Measurements from ENCODE around the gene TFF3.

TFF3 gene

GRCh38 chr21:42346866-42347600, 31.8 kb upstream of the TFF3 start:
- no peaks in the 10 kb centered on the region for H3K4me1 ChIP-seq (ENCODE audit: control insufficient read depth, insufficient read depth, low read length)
- H3K36me3 ChIP-seq (ENCODE audit: control insufficient read depth, insufficient read depth, low read length), result no peaks in the 10 kb centered on the region
- H3K9ac ChIP-seq (ENCODE audit: low read length), result no peak overlapping the region
- no peaks in the 10 kb centered on the region for H3K9me3 ChIP-seq (ENCODE audit: control insufficient read depth, insufficient read depth, low read depth, low read length)
- H3K27me3 ChIP-seq (ENCODE audit: control insufficient read depth, insufficient read depth, low read length), result no peaks in the 10 kb centered on the region
- no peak overlapping the region for H3K27ac ChIP-seq (ENCODE audit: low read depth, low read length)
- H3K4me3 ChIP-seq (ENCODE audit: low read depth, low read length), result no peak overlapping the region

DNA sequence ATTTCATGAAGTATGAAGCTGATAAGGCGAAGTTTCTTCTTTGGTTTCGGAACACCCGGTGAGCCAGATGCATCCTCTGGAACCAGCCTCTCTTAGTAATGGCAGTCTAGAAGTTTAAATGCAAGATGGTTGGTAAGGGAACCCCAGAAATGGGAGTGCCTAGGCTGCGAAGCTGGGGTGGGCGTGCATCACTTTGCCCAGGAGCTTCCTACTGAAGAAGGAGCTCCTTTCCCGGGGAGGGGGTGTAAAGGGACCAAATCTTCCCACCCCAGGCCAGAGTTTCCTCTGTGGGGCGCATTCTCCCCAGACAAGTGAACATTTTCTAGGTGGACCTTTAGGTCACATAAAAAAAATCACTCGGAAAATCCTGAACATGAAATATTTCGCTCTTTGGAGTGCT, 31.2 kb upstream of the TFF3 start:
- Histone ChIP-seq H3K4me3 (ENCODE audit: low read depth, low read length) (no peak overlapping the region), H3K27me3 (ENCODE audit: control insufficient read depth, insufficient read depth, low read length) (no peaks in the 10 kb centered on the region)

GRCh38 chr21:42344631-42345030, 29.4 kb upstream of the TFF3 start:
- H3K4me1 ChIP-seq (ENCODE audit: control insufficient read depth, insufficient read depth, low read length), result no peaks in the 10 kb centered on the region
- H3K9ac ChIP-seq (ENCODE audit: low read length), result no peak overlapping the region
- H3K9me3 ChIP-seq (ENCODE audit: control insufficient read depth, insufficient read depth, low read depth, low read length), result no peaks in the 10 kb centered on the region
- H3K27me3 ChIP-seq (ENCODE audit: control insufficient read depth, insufficient read depth, low read length), result no peaks in the 10 kb centered on the region
- no peaks in the 10 kb centered on the region for H3K36me3 ChIP-seq (ENCODE audit: control insufficient read depth, insufficient read depth, low read length)
- H3K27ac ChIP-seq (ENCODE audit: low read depth, low read length), result no peak overlapping the region
- no peak overlapping the region for H3K4me3 ChIP-seq (ENCODE audit: low read depth, low read length)

More for the DNA sequence above, 31.2 kb upstream of the TFF3 start:
- Histone ChIP-seq H3K4me1 (ENCODE audit: control insufficient read depth, insufficient read depth, low read length) (no peaks in the 10 kb centered on the region), H3K9me3 (ENCODE audit: control insufficient read depth, insufficient read depth, low read depth, low read length) (no peaks in the 10 kb centered on the region), H3K36me3 (ENCODE audit: control insufficient read depth, insufficient read depth, low read length) (no peaks in the 10 kb centered on the region), H3K9ac (ENCODE audit: low read length) (no peak overlapping the region), H3K27ac (ENCODE audit: low read depth, low read length) (no peak overlapping the region)

DNA sequence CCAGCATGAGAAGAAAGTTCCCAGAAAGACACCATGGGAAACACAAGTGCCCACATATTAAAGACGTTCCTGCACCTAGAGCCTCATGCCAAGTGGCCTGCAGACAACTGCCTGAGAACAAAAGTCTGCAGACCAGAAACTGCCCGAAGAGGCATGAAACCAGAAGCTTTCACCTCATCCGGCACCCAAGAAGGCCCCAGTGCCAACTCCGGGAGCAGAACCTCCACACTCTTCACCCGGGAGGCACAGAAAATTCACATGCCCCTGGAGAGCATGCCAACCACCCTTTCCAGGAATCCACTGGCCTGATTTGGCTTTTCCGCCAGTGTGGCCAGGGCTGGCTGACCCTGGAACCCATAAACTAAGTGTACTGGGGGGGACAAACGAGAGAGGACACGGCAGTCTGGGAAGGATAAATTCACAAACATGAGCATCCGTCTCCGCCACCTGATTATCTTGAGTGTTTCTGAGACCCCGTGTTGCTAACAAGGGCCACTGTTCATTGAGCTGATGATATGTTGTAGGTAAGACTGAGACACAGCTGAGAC, 28.8 kb upstream of the TFF3 start:
- H3K27me3 ChIP-seq (ENCODE audit: control insufficient read depth, insufficient read depth, low read length), result no peaks in the 10 kb centered on the region
- H3K9ac ChIP-seq (ENCODE audit: low read length), result no peak overlapping the region
- H3K36me3 ChIP-seq (ENCODE audit: control insufficient read depth, insufficient read depth, low read length), result no peaks in the 10 kb centered on the region
- no peaks in the 10 kb centered on the region for H3K4me1 ChIP-seq (ENCODE audit: control insufficient read depth, insufficient read depth, low read length)
- H3K4me3 ChIP-seq (ENCODE audit: low read depth, low read length), result no peak overlapping the region
- H3K9me3 ChIP-seq (ENCODE audit: control insufficient read depth, insufficient read depth, low read depth, low read length), result no peaks in the 10 kb centered on the region
- no peak overlapping the region for H3K27ac ChIP-seq (ENCODE audit: low read depth, low read length)

DNA sequence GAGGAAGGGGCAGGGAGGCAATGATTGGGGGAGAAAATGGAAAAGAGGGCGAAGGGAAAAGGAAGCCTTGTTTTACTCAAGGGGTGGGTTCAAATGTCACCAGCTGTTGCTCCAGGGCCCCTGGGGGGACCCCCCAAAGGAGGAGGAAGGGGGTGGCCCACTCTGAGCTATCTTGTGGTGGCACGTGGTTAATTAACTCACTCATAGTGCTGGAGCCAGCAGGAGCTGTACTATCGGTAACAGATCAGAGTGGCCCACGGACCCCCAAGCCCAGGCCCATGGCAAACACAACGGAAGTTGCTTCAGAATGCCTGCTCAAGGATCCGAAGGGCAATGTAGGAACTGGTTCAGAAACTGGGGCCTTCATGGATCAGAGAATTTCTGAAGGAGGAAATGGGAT, 28.3 kb upstream of the TFF3 start:
- no peak overlapping the region for H3K4me3 ChIP-seq (ENCODE audit: low read depth, low read length)
- H3K9me3 ChIP-seq (ENCODE audit: control insufficient read depth, insufficient read depth, low read depth, low read length), result no peaks in the 10 kb centered on the region
- no peak overlapping the region for H3K9ac ChIP-seq (ENCODE audit: low read length)
- H3K27me3 ChIP-seq (ENCODE audit: control insufficient read depth, insufficient read depth, low read length), result no peaks in the 10 kb centered on the region
- no peak overlapping the region for H3K27ac ChIP-seq (ENCODE audit: low read depth, low read length)
- peaks cover 1% of the 10 kb centered on the region; the same call in 1 of the 2 replicates for H3K4me1 ChIP-seq (ENCODE audit: control insufficient read depth, insufficient read depth, low read length)
- H3K36me3 ChIP-seq (ENCODE audit: control insufficient read depth, insufficient read depth, low read length), result no peaks in the 10 kb centered on the region

DNA sequence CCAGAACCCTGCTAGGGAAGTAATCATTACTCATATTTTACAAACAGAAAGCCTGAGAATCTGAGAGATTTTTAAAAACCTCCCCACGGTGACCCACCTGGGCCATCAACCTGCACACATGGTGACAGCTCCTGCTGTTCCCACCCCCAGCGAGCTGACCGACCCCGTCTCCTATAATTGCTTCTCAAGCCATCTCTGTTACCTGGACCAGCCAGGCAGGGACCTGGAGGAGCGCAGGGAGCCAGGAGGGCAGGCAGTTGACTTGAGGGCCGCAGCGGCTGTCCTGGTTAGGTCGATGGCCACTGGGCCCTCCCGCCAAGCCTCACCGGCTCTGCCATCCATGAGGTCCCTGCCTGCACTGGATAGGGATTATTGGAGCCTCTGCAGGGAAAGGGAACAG, 27.9 kb upstream of the TFF3 start:
- H3K27me3 ChIP-seq (ENCODE audit: control insufficient read depth, insufficient read depth, low read length), result no peaks in the 10 kb centered on the region
- H3K9me3 ChIP-seq (ENCODE audit: control insufficient read depth, insufficient read depth, low read depth, low read length), result no peaks in the 10 kb centered on the region
- H3K27ac ChIP-seq (ENCODE audit: low read depth, low read length), result no peak overlapping the region
- H3K36me3 ChIP-seq (ENCODE audit: control insufficient read depth, insufficient read depth, low read length), result no peaks in the 10 kb centered on the region
- H3K9ac ChIP-seq (ENCODE audit: low read length), result no peak overlapping the region
- no peak overlapping the region for H3K4me3 ChIP-seq (ENCODE audit: low read depth, low read length)
- peaks cover 6% of the 10 kb centered on the region for H3K4me1 ChIP-seq (ENCODE audit: control insufficient read depth, insufficient read depth, low read length)

GRCh38 chr21:42341776-42342542, 26.8 kb upstream of the TFF3 start:
- Histone ChIP-seq H3K27me3 (ENCODE audit: control insufficient read depth, insufficient read depth, low read length) (no peaks in the 10 kb centered on the region), H3K9ac (ENCODE audit: low read length) (no peak overlapping the region), H3K27ac (ENCODE audit: low read depth, low read length) (no peak overlapping the region), H3K4me1 (ENCODE audit: control insufficient read depth, insufficient read depth, low read length) (peaks cover 8% of the 10 kb centered on the region), H3K9me3 (ENCODE audit: control insufficient read depth, insufficient read depth, low read depth, low read length) (no peaks in the 10 kb centered on the region), H3K36me3 (ENCODE audit: control insufficient read depth, insufficient read depth, low read length) (no peaks in the 10 kb centered on the region), H3K4me3 (ENCODE audit: low read depth, low read length) (no peak overlapping the region)

DNA sequence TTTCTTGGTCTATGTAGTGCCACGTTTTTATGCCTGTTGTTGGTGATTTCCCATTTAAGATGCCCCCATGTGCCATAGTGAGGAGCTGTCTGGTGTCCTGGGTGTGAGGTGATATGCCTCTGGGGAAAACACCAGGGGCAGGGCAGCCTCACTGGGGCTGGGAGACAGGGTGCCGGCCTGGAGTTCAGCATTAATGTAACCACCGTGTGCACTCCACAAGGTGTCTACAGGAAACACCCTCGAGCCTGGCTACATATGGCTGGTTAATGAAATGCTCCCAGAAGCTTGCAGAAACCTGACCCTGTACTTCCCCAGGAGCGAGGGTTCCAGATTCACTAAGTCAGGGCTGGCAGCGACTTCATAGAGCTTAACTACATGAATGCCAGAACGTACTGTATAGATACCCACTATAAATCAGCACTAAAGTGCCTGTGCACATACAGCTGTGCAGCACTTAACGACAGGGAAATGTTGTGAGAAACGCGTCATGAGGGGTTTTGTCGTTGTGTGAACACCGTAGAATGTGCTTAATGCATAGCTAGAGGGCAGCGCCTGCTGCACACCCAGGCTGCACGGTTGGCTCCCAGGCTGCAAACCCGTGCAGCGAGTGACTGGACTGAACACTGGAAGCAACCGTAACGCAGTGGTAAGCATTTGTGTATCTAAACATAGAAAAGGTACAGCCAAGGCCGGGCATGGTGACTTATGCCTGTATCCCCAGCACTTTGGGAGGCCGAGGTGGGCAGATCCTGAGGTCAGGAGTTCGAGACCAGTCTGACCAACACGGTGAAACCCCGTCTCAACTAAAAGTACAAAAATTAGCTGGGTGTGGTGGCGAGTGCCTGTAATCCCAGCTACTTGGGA, 25.2 kb upstream of the TFF3 start:
- Histone ChIP-seq H3K27me3 (ENCODE audit: control insufficient read depth, insufficient read depth, low read length) (no peaks in the 10 kb centered on the region), H3K4me1 (ENCODE audit: control insufficient read depth, insufficient read depth, low read length) (peaks cover 17% of the 10 kb centered on the region), H3K9ac (ENCODE audit: low read length) (no peak overlapping the region), H3K9me3 (ENCODE audit: control insufficient read depth, insufficient read depth, low read depth, low read length) (no peaks in the 10 kb centered on the region), H3K27ac (ENCODE audit: low read depth, low read length) (no peak overlapping the region), H3K4me3 (ENCODE audit: low read depth, low read length) (no peak overlapping the region), H3K36me3 (ENCODE audit: control insufficient read depth, insufficient read depth, low read length) (no peaks in the 10 kb centered on the region)

DNA sequence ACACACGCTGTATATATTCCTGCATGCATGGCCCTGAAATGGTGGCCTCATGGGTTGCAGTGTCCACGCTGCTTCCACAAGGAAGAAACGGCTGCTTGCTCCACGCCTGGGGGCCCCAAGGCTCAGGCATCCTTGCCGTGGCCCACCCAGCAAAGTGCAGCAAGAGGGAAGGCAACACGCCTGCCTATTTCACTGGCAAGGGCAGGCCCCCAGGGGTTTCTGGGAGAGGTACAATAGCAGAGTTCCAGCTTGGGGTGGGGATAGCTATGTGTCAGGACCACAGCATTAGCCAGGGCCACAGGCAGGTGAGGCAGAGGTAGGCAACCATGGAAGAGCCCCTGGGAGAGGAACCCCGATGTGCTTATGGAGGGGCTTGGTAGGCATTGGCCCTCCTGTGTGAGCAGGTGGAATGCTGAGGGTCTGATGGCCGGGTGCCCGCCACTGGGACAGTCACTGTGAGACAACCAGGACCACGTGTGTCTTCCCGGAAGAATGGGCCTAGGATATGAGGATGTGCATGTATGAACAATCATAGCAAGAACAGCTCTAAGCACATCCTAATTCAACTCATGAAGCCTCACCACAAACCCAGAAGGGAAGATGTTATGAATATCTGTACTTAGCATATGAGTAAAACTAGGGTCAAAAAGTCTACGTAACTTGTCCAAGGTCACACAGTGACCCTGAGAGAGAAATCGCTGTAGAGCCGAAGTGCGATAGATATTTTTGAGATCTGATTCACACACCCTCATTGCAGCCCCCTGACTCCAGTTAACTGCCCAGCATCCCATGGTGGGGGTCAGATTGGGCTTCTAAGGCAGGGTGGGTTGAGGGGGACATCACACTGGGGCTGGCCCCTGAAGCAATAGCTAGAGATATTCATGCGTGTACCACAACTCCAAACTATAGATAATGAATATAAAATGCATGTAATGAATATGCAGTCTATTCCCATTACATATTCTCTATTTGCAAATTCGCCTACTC, 23.8 kb upstream of the TFF3 start:
- Histone ChIP-seq H3K27ac (ENCODE audit: low read depth, low read length) (no peak overlapping the region), H3K4me3 (ENCODE audit: low read depth, low read length) (no peak overlapping the region), H3K9ac (ENCODE audit: low read length) (no peak overlapping the region)

More for the DNA sequence above, 23.8 kb upstream of the TFF3 start:
- Histone ChIP-seq H3K27me3 (ENCODE audit: control insufficient read depth, insufficient read depth, low read length) (no peaks in the 10 kb centered on the region), H3K36me3 (ENCODE audit: control insufficient read depth, insufficient read depth, low read length) (no peaks in the 10 kb centered on the region), H3K4me1 (ENCODE audit: control insufficient read depth, insufficient read depth, low read length) (peaks cover 17% of the 10 kb centered on the region), H3K9me3 (ENCODE audit: control insufficient read depth, insufficient read depth, low read depth, low read length) (no peaks in the 10 kb centered on the region)

Measured in HUES6 (cell line).